ENCODE results near the gene PCGF5.

- TF ChIP-seq POLR2AphosphoS5 (IDR thresholded peaks at IDR 0.05; ENCODE audit: low read depth, low read length) (no peak), REST (IDR thresholded peaks at IDR 0.05; ENCODE audit: insufficient read depth in 1 of 2, low read depth in 2 of 2, low read length in 2 of 2) (no peak), SIN3A (IDR thresholded peaks at IDR 0.05; ENCODE audit: borderline replicate concordance, insufficient read depth, low read length) (no peak), TAF1 (IDR thresholded peaks at IDR 0.05; ENCODE audit: borderline replicate concordance, insufficient read depth, low read length) (no peak)
Observed at GRCh38 chr10:91289305-91289704, 68.8 kb downstream of the PCGF5 start.

All from PFSK-1 (cell line).